Heart left ventricle (tissue), 16 donors: ENCODE results near the gene ADRB1. TPM values are rescaled to one million over a fixed set of nuclear protein-coding genes. Genes with fewer than 3 reads are reported as not detected.

ENCODE experiments used
- ATAC-seq, 4 donors: fragments of 200-7000 bp; cut with Tn5 transposase; one replicate each; pipeline ENCODE4 v1.9.1; 2020 to 2022; ENCODE audit warnings: moderate library complexity in 4 of 4, mild to moderate bottlenecking in 3 of 4, moderate number of reproducible peaks in 1 of 4
- DNase-seq, 5 donors: peaks; one replicate each; pipeline ENCODE4 v3.0.0-alpha.2; 2020
- H3K27ac ChIP-seq, 12 donors: fragments of 200-600 bp; sonication (generic) in 4 of 12; one replicate each; pipeline versions ENCODE4 v1.5.0 to v1.8.0; 2016 to 2022; ENCODE audit warnings: mild to moderate bottlenecking in 2 of 12
- H3K27me3 ChIP-seq, 9 donors: fragments of 200-600 bp; sonication (generic) in 2 of 9; one replicate each; pipeline versions ENCODE4 v1.5.1 to v1.8.0; 2016 to 2022; ENCODE audit warnings: mild to moderate bottlenecking in 3 of 9
- H3K36me3 ChIP-seq, 9 donors: fragments of 200-600 bp; sonication (generic) in 2 of 9; one replicate each; pipeline versions ENCODE4 v1.5.0 to v1.8.0; 2018 to 2022; ENCODE audit warnings: mild to moderate bottlenecking in 2 of 9
- H3K4me1 ChIP-seq, 12 donors: fragments of 200-600 bp; sonication (generic) in 4 of 12; one replicate each; pipeline versions ENCODE4 v1.5.0 to v1.8.0; 2016 to 2022; ENCODE audit warnings: mild to moderate bottlenecking in 3 of 12
- H3K4me3 ChIP-seq, 12 donors: fragments of 200-600 bp; sonication (generic) in 4 of 12; one replicate each; pipeline versions ENCODE4 v1.5.0 to v1.8.0; 2017 to 2022; ENCODE audit warnings: mild to moderate bottlenecking in 9 of 12, moderate library complexity in 4 of 12
- H3K9me3 ChIP-seq, 12 donors: fragments of 200-600 bp; sonication (generic) in 4 of 12; one replicate each; pipeline versions ENCODE4 v1.5.0 to v1.8.0; 2016 to 2022; ENCODE audit warnings: mild to moderate bottlenecking in 1 of 12
- CTCF ChIP-seq, 12 donors: fragments of 200-600 bp; sonication (generic) in 4 of 12; IDR thresholded peaks; one replicate each; pipeline versions ENCODE4 v1.5.0 to v1.8.0; 2018 to 2022; ENCODE audit warnings: antibody characterized with exemption in 12 of 12, mild to moderate bottlenecking in 5 of 12
- POLR2A ChIP-seq, 2 donors: fragments of 450-650 bp; IDR thresholded peaks; one replicate each; pipeline ENCODE4 v1.6.1; 2017; ENCODE audit warnings: antibody characterized with exemption in 2 of 2, mild to moderate bottlenecking in 2 of 2, moderate library complexity in 2 of 2
- WGBS, 4 donors: extraction: QIAGEN DNeasy Blood & Tissue Kit in 2 of 4; methylation state at CpG; one replicate each; pipeline versions ENCODE4 v1.1.5 to v1.1.7; 2013 to 2018; 5-methylcytosine and 5-hydroxymethylcytosine counted together
- intact Hi-C, 10 donors: fragments of 100-400 bp; cut with DNase I; formaldehyde crosslinking; loops; one replicate each; pipeline versions ENCODE4 v1.11.1 to v1.14.2; 2022
- polyA plus RNA-seq, 2 donors: library from polyadenylated mRNA; stranded (reverse); fragments of 200-250 nt; gene quantifications; one replicate each; pipeline ENCODE4 v1.2.3, GENCODE V29; 2013
- total RNA-seq, 9 donors: library from RNA; depleted of rRNA in 2 of 9; stranded (reverse); fragments of >200 nt in 2 of 9; fragmentation: NEBNext Ultra II Directional in 3 of 9; extraction: Animal tissue kit (Norgen Biotek cat#: 25700) in 3 of 9; gene quantifications; one replicate each; pipeline versions ENCODE4 v1.1.0 to v1.2.4, GENCODE V29; 2016 to 2023
- donor health status: ischemic (EF 13 %, LVEDD 7.1; RV severe dilation, severe dysfunction).
- donor health status: healthy with polysubstance abuse.
- donor health status: DM: no; HTN: yes; CAD: no.
- donor health status: DM: no; HTN: no; CAD: no.
- donor health status: ischemic (EF 25% LVEDD 6.9; RV normal size, moderate dysfunction).
- donor health status: ischemic (EF 25% LVEDD 5.7; RV mildly dilated, moderate dysfunction).
- donor health status: healthy.
- donor health status: DM: yes; HTN: yes; CAD: no.
- donor health status: ischemic (EF 35%, LVEDD 5.7; RV mildly dilated, moderate dysfunction).
- donor health status: nonischemic (EF 11% LVEDD 7.7; RV severe dilation, severe dysfunction).
- donor health status: DM: yes; HTN: yes; CAD: no.
- donor health status: PGD.
- donor health status: ischemic (EF 29% LVEDD 5.4; RV normal size, mild dysfunction).
- donor health status: nonischemic (EF 23%, LVEDD 6.1; RV moderate dilation, normal function).

ADRB1 gene
- total and polyA plus RNA-seq, 11 donors: 7.3 to 115 (median 59.4) TPM

DNA sequence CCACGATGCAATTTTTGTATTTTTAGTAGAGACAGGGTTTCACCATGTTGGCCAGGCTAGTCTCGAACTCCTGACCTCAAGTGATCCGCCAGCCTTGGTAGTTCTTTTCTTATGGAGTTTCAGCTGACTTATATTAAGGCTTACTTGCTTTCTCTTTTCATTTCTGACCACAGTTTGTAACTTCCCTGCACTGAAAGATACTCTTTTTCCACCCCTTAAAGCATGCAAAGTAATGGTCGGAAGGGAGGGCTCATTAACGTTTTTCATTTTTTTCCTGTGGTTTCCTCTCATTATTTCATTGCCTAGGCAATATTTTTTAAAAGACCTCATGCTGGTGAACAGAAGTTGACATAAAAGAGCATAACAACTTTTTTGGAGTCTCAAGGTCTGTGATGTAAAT is 27.0 kb downstream of the ADRB1 start:
- WGBS, 4 donors: 73 to 80% (median 77%) methylated on average over 5 of the region's 5 CpGs
- no peaks in the 10 kb centered on the region for H3K9me3 ChIP-seq
- H3K36me3 ChIP-seq: no peaks in the 10 kb centered on the region
- no peak overlapping the region for H3K4me3 ChIP-seq
- TF ChIP-seq CTCF (IDR thresholded peaks at IDR 0.05) (no peak), POLR2A (IDR thresholded peaks at IDR 0.05) (no peak)
- intact Hi-C loops: no loop called here
- H3K27ac ChIP-seq: no peak overlapping the region
- peaks cover 0 to 29% (median 20%) of the 10 kb centered on the region in 12 donors for H3K4me1 ChIP-seq
- ATAC-seq (no peak), DNase-seq (no peak)
- no peaks in the 10 kb centered on the region for H3K27me3 ChIP-seq

DNA sequence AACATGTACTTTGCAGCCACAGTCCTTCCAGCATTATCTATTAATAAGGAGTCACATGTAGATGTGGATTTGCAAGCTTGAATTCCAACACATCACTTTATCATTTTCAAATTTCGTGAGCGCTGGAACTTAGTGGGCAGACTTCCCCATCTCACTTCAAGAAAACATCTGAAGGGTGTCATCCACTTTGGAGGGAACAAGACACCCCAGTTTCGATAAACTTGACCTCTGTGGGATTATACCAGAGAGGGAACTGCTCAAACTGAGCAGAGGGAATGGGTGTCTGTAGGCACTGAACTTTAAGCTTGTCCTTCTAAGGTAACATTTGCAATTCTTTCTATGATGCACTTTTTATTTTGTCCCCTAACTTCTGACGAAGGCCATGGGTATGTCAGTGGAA is 27.5 kb downstream of the ADRB1 start:
- ATAC-seq (no peak), DNase-seq (no peak)
- Histone ChIP-seq H3K4me3 (no peak overlapping the region), H3K36me3 (no peaks in the 10 kb centered on the region), H3K9me3 (no peaks in the 10 kb centered on the region), H3K27ac (no peak overlapping the region), H3K4me1 (peaks cover 0 to 29% (median 18%) of the 10 kb centered on the region in 12 donors), H3K27me3 (no peaks in the 10 kb centered on the region)
- TF ChIP-seq POLR2A (IDR thresholded peaks at IDR 0.05) (no peak), CTCF (IDR thresholded peaks at IDR 0.05) (no peak)
- intact Hi-C loops: no loop called here
- whole genome bisulfite sequencing, 4 donors: 65 to 70% (median 66%) methylated on average over 4 of the region's 4 CpGs

DNA sequence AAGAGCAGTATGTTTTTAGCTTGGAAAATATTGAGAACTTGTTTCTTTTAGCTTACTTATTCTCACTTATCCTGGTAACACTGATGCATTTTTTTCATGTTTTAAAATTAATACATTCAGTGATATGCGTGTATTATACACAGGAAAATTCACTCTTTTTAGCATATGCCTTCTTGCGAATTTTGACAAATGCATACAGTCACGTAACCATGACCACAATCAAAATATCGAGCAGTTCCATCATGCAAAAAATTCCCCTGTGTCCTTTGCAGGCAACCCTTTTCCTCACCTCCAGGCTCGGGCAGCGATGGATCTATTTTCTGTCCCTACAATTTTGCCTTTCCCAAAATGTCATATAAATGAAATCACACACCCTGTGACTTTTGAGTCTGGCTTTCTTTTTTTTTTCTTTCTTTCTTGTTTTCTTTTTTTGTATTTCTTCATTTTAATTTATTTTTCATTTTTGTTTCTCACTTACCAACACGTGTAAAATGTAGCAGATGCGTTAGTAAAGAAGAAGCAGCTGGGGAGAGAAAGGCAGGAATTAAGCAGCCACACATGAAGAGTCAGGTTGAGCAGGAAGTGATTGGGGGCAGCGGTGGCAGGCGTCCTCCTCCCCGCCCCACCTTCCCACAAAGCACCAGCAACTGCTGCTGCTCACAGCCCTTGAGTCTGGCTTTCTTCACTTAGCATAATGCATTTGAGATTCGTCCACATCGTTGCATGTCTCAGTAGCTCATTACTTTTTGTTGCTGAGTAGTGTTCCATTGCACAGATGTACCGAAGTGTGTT is 29.9 kb downstream of the ADRB1 start:
- Histone ChIP-seq H3K4me1 (peaks cover 0 to 17% (median 0%) of the 10 kb centered on the region in 12 donors), H3K27me3 (no peaks in the 10 kb centered on the region), H3K27ac (no peak overlapping the region), H3K9me3 (no peaks in the 10 kb centered on the region), H3K4me3 (no peak overlapping the region), H3K36me3 (no peaks in the 10 kb centered on the region)
- intact Hi-C loops: no loop called here
- no peak for DNase-seq
- no peak for ATAC-seq
- TF ChIP-seq CTCF (IDR thresholded peaks at IDR 0.05) (no peak), POLR2A (IDR thresholded peaks at IDR 0.05) (no peak)
- WGBS, 4 donors: 70 to 79% (median 76%) methylated on average over 14 of the region's 14 CpGs

- no peaks in the 10 kb centered on the region for H3K27me3 ChIP-seq
- no peaks in the 10 kb centered on the region for H3K36me3 ChIP-seq
- ATAC-seq (no peak), DNase-seq (no peak)
- intact Hi-C loops: no loop called here
- H3K4me3 ChIP-seq: no peak overlapping the region
- H3K9me3 ChIP-seq: no peaks in the 10 kb centered on the region
- peaks cover 0 to 15% (median 0%) of the 10 kb centered on the region in 12 donors for H3K4me1 ChIP-seq
- no peak overlapping the region for H3K27ac ChIP-seq
- TF ChIP-seq POLR2A (IDR thresholded peaks at IDR 0.05) (no peak), CTCF (IDR thresholded peaks at IDR 0.05) (no peak)
- 91 to 94% (median 92%) methylated on average over 6 of the region's 6 CpGs for WGBS, 4 donors
Measured at GRCh38 chr10:114075093-114075492, 31.4 kb downstream of the ADRB1 start.
